AG09319 (cell line): ENCODE measurements around the gene EPHA10.
A peak's percentile ranks its signal among the peaks of the same experiment; 100 is the strongest.

ENCODE experiments used
- DNase-seq: peaks from one replicate; pipeline ENCODE4 v3.0.0-alpha.2; 2010; ENCODE audit warnings: low read depth; ENCODE audit errors: extremely low read depth
- CTCF ChIP-seq: IDR thresholded peaks from 2 replicates; pipeline ENCODE4 v1.5.1; 2011; ENCODE audit warnings: low read depth, mild to moderate bottlenecking, inconsistent platforms, low read length, moderate library complexity

Gene EPHA10

DNA sequence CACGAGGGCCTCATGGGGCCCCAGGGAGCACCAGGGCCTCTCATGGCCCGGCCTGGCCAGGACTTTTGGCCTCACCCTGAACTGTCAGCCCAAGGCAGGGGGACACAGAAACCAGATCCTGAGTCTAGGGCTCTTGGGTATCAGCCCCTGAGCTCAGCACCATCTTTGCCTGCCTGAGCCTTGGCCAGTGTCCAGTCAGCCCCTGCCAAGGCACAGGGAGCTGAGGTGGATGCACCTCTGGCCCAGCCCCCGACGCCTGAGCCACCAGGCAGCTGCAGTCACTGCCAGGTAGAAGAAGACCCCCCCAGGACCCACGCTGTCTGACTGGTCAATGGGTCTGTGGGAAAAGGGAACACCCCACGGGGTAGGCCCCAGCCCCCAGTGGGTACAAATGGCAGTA lies 47.3 kb downstream of the EPHA10 start:
- TF ChIP-seq CTCF = no peak
- no peak for DNase-seq

- TF ChIP-seq CTCF = no peak
- no peak for DNase-seq
These were observed 48.6 kb downstream of the EPHA10 start for GRCh38 chr1:37716321-37716720.

GRCh38 chr1:37714689-37715088 lies 50.2 kb downstream of the EPHA10 start:
- no peak for DNase-seq
- no peak for TF ChIP-seq CTCF

DNA sequence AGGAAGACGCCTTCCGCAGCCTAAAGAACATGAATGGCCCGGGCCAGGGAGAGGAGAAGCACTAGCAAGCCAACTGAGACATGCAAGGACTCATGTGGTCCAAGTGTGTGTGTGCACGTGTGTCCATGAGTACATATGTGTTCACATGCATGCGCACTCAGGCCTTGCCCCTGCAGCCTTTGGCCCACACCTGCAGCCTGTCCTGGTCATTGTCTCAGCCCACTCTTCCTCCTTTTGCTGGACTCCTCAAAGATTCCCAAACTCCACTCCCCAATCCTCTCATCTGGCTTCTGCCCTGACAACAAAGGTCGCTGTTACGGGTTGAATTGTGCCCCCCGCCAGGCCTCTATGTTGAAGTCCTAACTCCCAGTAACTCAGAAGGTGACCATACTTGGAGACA lies 50.7 kb downstream of the EPHA10 start:
- no peak for TF ChIP-seq CTCF
- DNase-seq = no peak

GRCh38 chr1:37708471-37708870 lies 56.4 kb downstream of the EPHA10 start:
- DNase-seq = no peak
- no peak for TF ChIP-seq CTCF

DNA sequence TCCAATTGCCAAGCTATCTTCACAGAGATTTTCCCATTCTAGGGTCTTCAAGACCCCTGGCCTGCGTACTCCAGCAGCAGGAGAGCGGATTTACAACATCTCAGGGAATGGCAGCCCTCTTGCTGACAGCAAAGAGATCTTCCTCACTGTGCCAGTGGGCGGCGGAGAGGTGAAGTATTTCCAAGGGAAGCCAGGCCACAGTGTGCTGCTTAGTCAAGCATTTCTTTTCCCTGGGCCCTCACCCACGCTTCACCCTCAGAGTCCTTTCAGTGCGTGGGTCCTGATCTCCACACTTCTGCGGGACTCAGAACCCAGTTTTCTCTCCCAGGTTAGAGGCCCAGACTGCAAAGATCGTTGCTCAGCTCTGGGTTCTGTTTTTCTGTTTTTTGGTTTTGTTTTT lies 59.5 kb downstream of the EPHA10 start:
- TF ChIP-seq CTCF = no peak
- DNase-seq = no peak

DNA sequence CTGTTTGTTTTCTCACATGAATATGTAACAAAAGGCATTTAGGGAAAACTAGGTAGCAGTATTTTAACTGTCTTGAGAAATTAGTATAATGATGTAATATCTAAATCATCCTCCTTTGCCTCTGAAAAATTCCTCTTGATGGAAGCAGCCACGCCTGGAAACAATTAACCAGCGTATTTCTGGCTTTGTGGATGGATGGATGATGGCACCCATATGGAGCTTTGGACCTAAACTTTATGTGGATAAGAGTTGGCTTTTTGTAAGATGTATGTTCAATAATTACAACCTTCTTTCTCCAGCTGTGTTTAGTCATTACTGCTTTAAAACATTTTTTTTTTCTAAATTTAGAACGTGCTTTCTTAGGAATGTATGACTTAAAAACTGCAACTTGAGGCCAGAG lies 60.0 kb downstream of the EPHA10 start:
- DNase-seq = peak; percentile 70
- no peak for TF ChIP-seq CTCF
